GM23338 (cell line): ENCODE data around the gene PDCD10. TPM values are rescaled to one million over a fixed set of nuclear protein-coding genes. Genes with fewer than 3 reads are reported as not detected.

ENCODE experiments used
- ATAC-seq: fragments of 200-7000 bp; cut with Tn5 transposase; 3 replicates; pipeline ENCODE4 v1.9.1; 2020
- DNase-seq: peaks from one replicate; pipeline ENCODE4 v3.0.0-alpha.2; 2015; ENCODE audit warnings: low spot score
- H2AFZ ChIP-seq: fragments of 200-600 bp; sonication (generic); 2 replicates; pipeline ENCODE4 v1.8.0; 2016; ENCODE audit warnings: antibody characterized with exemption, mild to moderate bottlenecking, moderate library complexity
- H3F3A ChIP-seq: fragments of 200-600 bp; sonication (generic); replicated peaks from 2 replicates; pipeline ENCODE4 v1.8.0; 2017; ENCODE audit warnings: antibody characterized with exemption, mixed run types, low read depth
- H3K27ac ChIP-seq: fragments of 200-600 bp; sonication (generic); 2 replicates; pipeline ENCODE4 v1.6.1; 2016; ENCODE audit warnings: low read depth
- H3K27me3 ChIP-seq: fragments of 200-600 bp; sonication (generic); 2 replicates; pipeline ENCODE4 v1.8.0; 2016; ENCODE audit warnings: mild to moderate bottlenecking, mixed run types, moderate library complexity; ENCODE audit not compliant: insufficient read depth
- H3K36me3 ChIP-seq: fragments of 200-600 bp; sonication (generic); 2 replicates; pipeline ENCODE4 v1.8.0; 2016; ENCODE audit warnings: mild to moderate bottlenecking; ENCODE audit not compliant: insufficient read depth
- H3K4me1 ChIP-seq: fragments of 200-600 bp; sonication (generic); 2 replicates; pipeline ENCODE4 v1.8.0; 2016; ENCODE audit warnings: mild to moderate bottlenecking, moderate library complexity; ENCODE audit not compliant: insufficient read depth
- H3K4me2 ChIP-seq: fragments of 200-600 bp; sonication (generic); 2 replicates; pipeline ENCODE4 v1.7.1; 2017; ENCODE audit warnings: mixed run types
- H3K4me3 ChIP-seq: fragments of 200-600 bp; sonication (generic); 2 replicates; pipeline ENCODE4 v1.6.1; 2016; ENCODE audit warnings: mixed run types
- H3K79me2 ChIP-seq: fragments of 200-600 bp; sonication (generic); replicated peaks from 2 replicates; pipeline ENCODE4 v1.8.0; 2017; ENCODE audit warnings: mild to moderate bottlenecking; ENCODE audit not compliant: insufficient read depth
- H3K9me2 ChIP-seq: fragments of 200-600 bp; sonication (generic); 2 replicates; pipeline ENCODE4 v1.8.0; 2017; ENCODE audit not compliant: insufficient read depth
- H4K20me1 ChIP-seq: fragments of 200-600 bp; sonication (generic); replicated peaks from 2 replicates; pipeline ENCODE4 v1.8.0; 2017; ENCODE audit warnings: mild to moderate bottlenecking; ENCODE audit not compliant: insufficient read depth
- H3K27ac Mint-ChIP-seq: 2 replicates; pipeline ENCODE4 v1.8.0; 2020; ENCODE audit warnings: inconsistent platforms, mild to moderate bottlenecking, moderate library complexity, mixed read lengths
- H3K27me3 Mint-ChIP-seq: 3 replicates; pipeline ENCODE4 v1.8.0; 2022; ENCODE audit warnings: low read depth, mild to moderate bottlenecking, moderate library complexity, mixed read lengths, inconsistent platforms; ENCODE audit not compliant: insufficient read depth, poor library complexity
- H3K36me3 Mint-ChIP-seq: 3 replicates; pipeline ENCODE4 v1.8.0; 2021; ENCODE audit warnings: low read depth, mild to moderate bottlenecking, inconsistent platforms, moderate library complexity, mixed read lengths
- H3K4me1 Mint-ChIP-seq: 3 replicates; pipeline ENCODE4 v1.8.0; 2020; ENCODE audit warnings: mild to moderate bottlenecking, inconsistent platforms, mixed read lengths
- H3K4me3 Mint-ChIP-seq: 3 replicates; pipeline ENCODE4 v1.8.0; 2021; ENCODE audit warnings: moderate library complexity, mild to moderate bottlenecking, inconsistent platforms, mixed read lengths
- H3K9me3 Mint-ChIP-seq: 3 replicates; pipeline ENCODE4 v1.8.0; 2020; ENCODE audit warnings: moderate library complexity, mild to moderate bottlenecking, inconsistent platforms, mixed read lengths
- CTCF ChIP-seq, 2 experiments: fragments of 200-600 bp in 1 of 2; sonication (generic) in 1 of 2; conservative IDR thresholded peaks; 2 replicates each; pipeline versions ENCODE4 v1.5.1 to v1.6.1; 2016 to 2017; ENCODE audit warnings: antibody characterized with exemption in 2 of 2, low read depth in 2 of 2, mild to moderate bottlenecking in 2 of 2, moderate library complexity in 1 of 2
- EZH2phosphoT487 ChIP-seq: fragments of 200-600 bp; sonication (generic); IDR thresholded peaks from one replicate; pipeline ENCODE4 v1.8.1; 2018; ENCODE audit warnings: antibody characterized with exemption; ENCODE audit not compliant: unreplicated experiment
- NANOG ChIP-seq: IDR thresholded peaks from 2 replicates; pipeline ENCODE4 v1.6.1; 2016; ENCODE audit warnings: antibody characterized with exemption, borderline replicate concordance
- POLR2AphosphoS5 ChIP-seq: IDR thresholded peaks from 2 replicates; pipeline ENCODE4 v1.6.1; 2016; ENCODE audit warnings: antibody characterized with exemption, low read depth
- REST ChIP-seq: IDR thresholded peaks from one replicate; pipeline ENCODE4 v1.6.1; 2018; ENCODE audit warnings: antibody characterized with exemption; ENCODE audit not compliant: unreplicated experiment
- STAT1 ChIP-seq: IDR thresholded peaks from one replicate; pipeline ENCODE4 v1.6.1; 2016; ENCODE audit warnings: antibody characterized with exemption; ENCODE audit not compliant: unreplicated experiment
- ZNF114 ChIP-seq: fragments of 250-450 bp; sonication (Bioruptor Pico); IDR thresholded peaks from 2 replicates; pipeline ENCODE4 v1.5.0; 2020; ENCODE audit warnings: mild to moderate bottlenecking, moderate library complexity
- ZNF331 ChIP-seq: fragments of 250-450 bp; sonication (Bioruptor Pico); IDR thresholded peaks from 2 replicates; pipeline ENCODE4 v1.5.0; 2020; ENCODE audit warnings: low read depth, mild to moderate bottlenecking, moderate library complexity
- polyA plus RNA-seq: library from polyadenylated mRNA; unstranded; fragments of >200 nt; fragmentation: Nextera tagmentation; extraction: Ambion mirVana; gene quantifications from 2 replicates; pipeline ENCODE4 v1.2.1, GENCODE V29; 2016
- total RNA-seq: library from RNA; depleted of rRNA; stranded (reverse); fragments of >200 nt; shearing (Covaris generic); gene quantifications from 2 replicates; pipeline ENCODE4 v1.2.3, GENCODE V29; 2014

Gene PDCD10
- total and polyA plus RNA-seq, 2 experiments from 2014 or later = 95.2 to 125 TPM

- Histone ChIP-seq H4K20me1 (no peaks in the 10 kb centered on the region), H3K9me2 (no peaks in the 10 kb centered on the region), H3K27ac (no peak overlapping the region), H3K36me3 (peaks cover 6% of the 10 kb centered on the region; the same call in 1 of the 2 replicates), H3K4me1 (no peaks in the 10 kb centered on the region), H3K4me3 (no peak overlapping the region), H3K79me2 (peaks cover 9% of the 10 kb centered on the region; the same call in 1 of the 2 replicates), H3F3A (no peaks in the 10 kb centered on the region), H3K4me2 (no peak overlapping the region), H3K27me3 (no peaks in the 10 kb centered on the region), H2AFZ (no peak overlapping the region)
- no peak for ATAC-seq
- no peaks in the 10 kb centered on the region for H3K27me3 Mint-ChIP-seq
- peaks cover 8% of the 10 kb centered on the region; the same call in 1 of the 3 replicates for H3K4me1 Mint-ChIP-seq
- no peak for DNase-seq
- no peaks in the 10 kb centered on the region for H3K9me3 Mint-ChIP-seq
- no peak for TF ChIP-seq REST
- TF ChIP-seq ZNF331 (CRISPR knock-in tag) = no peak
- no peak for TF ChIP-seq CTCF (conservative IDR thresholded peaks at IDR 0.05; ENCODE audit: low read depth in 2 of 2)
- TF ChIP-seq EZH2phosphoT487 = no peak
- TF ChIP-seq STAT1 = no peak
- H3K36me3 Mint-ChIP-seq = peaks cover 17% of the 10 kb centered on the region
- H3K27ac Mint-ChIP-seq = peak overlapping the region; percentile 10; the same call in 1 of the 2 replicates
- H3K4me3 Mint-ChIP-seq = no peak overlapping the region
Measured at GRCh38 chr3:167700046-167700445, 34.6 kb downstream of the PDCD10 start.

- DNase-seq (no peak), ATAC-seq (no peak)
- Mint-ChIP-seq H3K27ac (peak overlapping the region; percentile 64; the same call in 1 of the 2 replicates), H3K4me1 (peaks cover 26% of the 10 kb centered on the region), H3K9me3 (no peaks in the 10 kb centered on the region), H3K27me3 (no peaks in the 10 kb centered on the region), H3K36me3 (peaks cover 24% of the 10 kb centered on the region), H3K4me3 (no peak overlapping the region)
- TF ChIP-seq ZNF114 (CRISPR knock-in tag) (no peak), NANOG (no peak), POLR2AphosphoS5 (no peak), ZNF331 (CRISPR knock-in tag) (no peak), REST (no peak)
- H3K79me2 ChIP-seq = 0 out of 2 replicates have a peak, but pooled peaks cover 4% of the 10 kb centered on the region
- H3K9me2 ChIP-seq = no peaks in the 10 kb centered on the region
- no peak overlapping the region for H3K4me3 ChIP-seq
- H2AFZ ChIP-seq = no peak overlapping the region
- no peak overlapping the region for H3K4me2 ChIP-seq
- H3K27ac ChIP-seq = no peak overlapping the region
- peaks cover 8% of the 10 kb centered on the region; the same call in 1 of the 2 replicates for H3K36me3 ChIP-seq
- H3K27me3 ChIP-seq = no peaks in the 10 kb centered on the region
- H3F3A ChIP-seq = no peaks in the 10 kb centered on the region
- peaks cover 21% of the 10 kb centered on the region for H3K4me1 ChIP-seq
- H4K20me1 ChIP-seq = no peaks in the 10 kb centered on the region
Measured at GRCh38 chr3:167694121-167694520, 40.6 kb downstream of the PDCD10 start.
